Left forelimb (tissue), 1 donor: Measurements from ENCODE around the gene CASP2.
"Not testable (repeated sequence)": the region's sequence is repeated elsewhere in the genome, so short reads cannot be mapped to it uniquely, and the experiment has no call there.

ENCODE experiments used
- DNase-seq: peaks from one replicate; pipeline ENCODE4 v3.0.0-alpha.2; 2018; ENCODE audit warnings: low spot score

Gene CASP2

GRCh38 chr7:143265017-143265693 lies 23.0 kb upstream of the CASP2 start:
- no peak for DNase-seq

GRCh38 chr7:143269251-143269650 lies 18.9 kb upstream of the CASP2 start:
- DNase-seq: no peak

DNA sequence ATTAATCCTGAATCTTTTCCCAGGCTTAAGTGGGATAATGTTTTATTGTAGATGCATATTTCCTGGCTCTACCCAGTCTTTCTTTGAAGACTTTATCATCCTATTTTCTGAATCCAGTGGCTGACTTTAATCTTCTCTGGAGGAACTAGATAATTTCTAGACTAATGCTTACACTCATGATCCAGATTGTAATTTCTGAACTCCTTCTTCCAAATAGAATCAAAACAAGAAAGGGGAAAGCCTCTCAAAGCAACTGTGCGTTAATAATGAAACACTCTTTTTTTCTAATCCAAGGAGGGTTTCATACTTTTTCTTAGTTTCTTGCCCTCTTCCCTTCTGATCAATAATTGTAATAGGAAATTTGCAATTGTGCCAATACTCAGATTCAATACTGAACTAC lies 16.9 kb upstream of the CASP2 start:
- DNase-seq: no peak

DNA sequence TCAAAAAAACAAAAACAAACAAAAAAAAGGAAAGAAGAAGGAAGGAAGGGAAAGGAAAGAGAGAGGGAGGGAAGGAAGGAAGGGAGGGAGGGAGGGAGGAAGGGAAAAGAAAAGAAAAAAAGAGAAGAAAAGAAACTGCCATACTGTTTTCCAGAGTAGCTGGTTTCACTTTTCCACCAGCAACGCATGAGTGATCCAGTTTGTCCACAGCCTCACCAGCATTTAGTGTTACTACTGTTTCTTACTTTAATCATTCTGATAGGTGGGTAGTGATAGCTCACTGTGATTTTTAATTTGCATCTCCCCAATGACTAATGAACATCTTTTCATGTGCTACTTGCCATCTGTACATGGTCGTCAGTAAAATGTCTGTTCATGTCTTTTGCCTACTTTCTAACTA lies 15.3 kb upstream of the CASP2 start:
- DNase-seq: no peak

- DNase-seq: no peak
Observed at GRCh38 chr7:143279186-143280098, 8.7 kb upstream of the CASP2 start.

GRCh38 chr7:143280160-143280559 lies 8.0 kb upstream of the CASP2 start:
- DNase-seq: no peak

- no peak for DNase-seq
Observed at GRCh38 chr7:143280566-143280965, 7.6 kb upstream of the CASP2 start.

- no peak for DNase-seq
Observed at GRCh38 chr7:143281529-143281928, 6.6 kb upstream of the CASP2 start.

- no peak for DNase-seq
Observed at GRCh38 chr7:143282124-143282523, 6.0 kb upstream of the CASP2 start.

DNA sequence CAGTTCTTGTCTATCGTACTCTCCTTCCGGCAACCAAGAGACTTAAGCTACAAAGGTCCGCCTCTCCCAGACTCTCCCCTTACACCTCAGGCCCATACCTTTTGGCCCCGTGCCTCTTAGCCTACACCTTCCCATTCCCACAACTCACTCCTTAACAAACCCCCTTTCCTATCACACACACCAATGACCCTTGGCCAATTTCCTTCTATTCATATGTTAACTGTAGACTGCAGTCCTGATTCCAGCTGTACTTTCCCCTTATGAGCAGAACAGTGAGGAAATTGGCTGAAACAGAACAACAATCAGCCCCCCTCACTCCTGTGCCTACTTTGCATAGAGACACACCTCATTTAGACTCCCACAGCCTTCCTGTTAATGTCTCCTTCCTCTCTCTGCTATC lies 4.8 kb upstream of the CASP2 start:
- DNase-seq: no peak

GRCh38 chr7:143284591-143285469 lies 3.3 kb upstream of the CASP2 start, which contains the start of gene TMEM139:
TMEM139 (plus strand) TSS chr7:143284958; CDS start chr7:143285958, 1,000 bp downstream.
- no peak for DNase-seq

DNA sequence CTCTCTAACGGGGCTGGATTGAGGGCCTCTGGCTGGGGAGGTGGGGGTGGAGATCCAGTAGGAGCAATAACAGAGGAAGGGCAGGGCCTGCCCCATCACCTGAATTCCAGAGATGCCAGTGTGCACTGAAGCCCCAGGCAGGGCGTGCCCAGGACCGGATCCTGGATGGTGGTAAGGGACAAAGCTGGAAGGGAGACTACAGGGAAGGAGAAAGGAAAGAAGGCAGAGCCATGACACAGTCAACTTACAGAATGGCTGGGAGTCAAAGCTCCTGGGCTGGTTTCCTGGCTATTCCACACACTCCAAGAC lies 2.7 kb upstream of the CASP2 start:
- DNase-seq: no peak

- DNase-seq: no peak
Observed at GRCh38 chr7:143285806-143286521, 2.2 kb upstream of the CASP2 start.

DNA sequence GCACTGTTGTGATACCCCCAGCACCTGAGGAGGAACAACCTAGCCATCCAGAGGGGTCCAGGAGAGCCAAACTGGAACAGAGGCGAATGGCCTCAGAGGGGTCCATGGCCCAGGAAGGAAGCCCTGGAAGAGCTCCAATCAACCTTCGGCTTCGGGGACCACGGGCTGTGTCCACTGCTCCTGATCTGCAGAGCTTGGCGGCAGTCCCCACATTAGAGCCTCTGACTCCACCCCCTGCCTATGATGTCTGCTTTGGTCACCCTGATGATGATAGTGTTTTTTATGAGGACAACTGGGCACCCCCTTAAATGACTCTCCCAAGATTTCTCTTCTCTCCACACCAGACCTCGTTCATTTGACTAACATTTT lies 1.6 kb upstream of the CASP2 start:
- DNase-seq: no peak

DNA sequence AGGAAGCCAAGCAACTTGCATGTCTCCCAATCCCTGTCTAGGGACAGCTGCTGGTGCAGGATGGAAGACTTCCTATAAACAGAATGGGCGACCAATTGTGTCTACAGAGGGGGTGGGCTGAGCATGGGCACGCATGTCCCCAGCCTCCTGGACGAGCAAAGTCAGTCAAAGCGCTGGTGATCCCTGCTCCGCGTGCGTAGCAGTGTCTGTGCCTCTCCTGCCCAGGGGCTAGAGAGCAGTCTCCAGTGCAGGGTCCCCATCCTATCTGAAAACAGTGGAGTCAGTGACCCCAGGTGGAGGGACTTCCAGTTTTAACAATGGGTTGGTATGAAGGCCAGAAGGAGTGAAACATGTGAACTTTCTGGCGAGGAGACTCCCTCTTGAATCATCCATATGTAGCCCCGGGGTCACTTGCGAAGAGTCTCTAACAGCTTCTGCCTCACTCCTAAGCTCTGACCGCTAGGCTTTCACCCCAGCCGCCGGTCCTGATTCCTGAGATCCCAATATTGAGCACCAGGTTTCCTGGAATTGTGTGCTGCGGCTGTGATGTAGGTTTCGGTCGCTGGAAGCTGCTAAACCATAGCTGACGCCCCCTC lies 714 bp upstream of the CASP2 start:
- no peak for DNase-seq

GRCh38 chr7:143288836-143289235 lies 685 bp downstream of the CASP2 start:
- no peak for DNase-seq

DNA sequence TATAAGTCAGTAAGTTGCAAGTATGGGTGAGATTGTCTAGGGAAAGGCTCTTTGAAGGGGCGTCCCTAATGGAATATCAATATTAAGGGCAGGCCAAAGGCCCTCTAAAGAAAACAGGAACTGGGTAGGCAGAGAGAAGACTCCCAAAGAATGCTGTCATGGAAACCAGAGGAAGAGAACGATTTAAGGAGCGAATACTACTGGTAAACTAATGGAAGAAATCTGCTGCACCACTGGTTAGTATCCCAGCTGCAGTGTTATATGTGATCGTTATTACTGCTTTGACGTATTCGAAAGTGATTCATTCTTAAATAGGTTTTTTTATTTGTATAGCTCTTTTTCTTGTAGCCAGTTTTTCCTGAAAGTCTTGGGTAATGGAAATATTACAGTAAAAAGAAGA lies 1.3 kb downstream of the CASP2 start:
- DNase-seq: no peak

- not testable (repeated sequence) for DNase-seq
Observed at GRCh38 chr7:143289888-143290287, 1.7 kb downstream of the CASP2 start.

DNA sequence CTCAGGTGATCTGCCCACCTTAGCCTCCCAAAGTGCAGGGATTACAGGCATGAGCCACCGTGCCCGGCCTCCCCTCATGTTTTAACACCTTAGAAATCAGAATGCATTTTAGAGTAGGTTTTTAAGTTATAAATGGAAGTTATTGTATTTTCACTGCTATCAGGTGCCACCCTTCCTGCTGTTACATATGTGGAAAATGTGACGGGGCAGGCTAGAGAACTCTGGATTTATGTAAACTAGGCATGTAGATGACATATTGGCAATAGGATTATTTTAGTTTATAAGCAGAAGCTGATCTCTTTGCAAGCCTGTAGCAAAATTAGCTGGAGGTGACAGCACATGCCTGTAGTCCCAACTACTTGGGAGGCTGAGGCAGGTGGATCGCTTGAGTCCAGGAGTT lies 2.1 kb downstream of the CASP2 start:
- DNase-seq: no peak

GRCh38 chr7:143292876-143293275 lies 4.7 kb downstream of the CASP2 start:
- DNase-seq: no peak

- no peak for DNase-seq
Observed at GRCh38 chr7:143295870-143296269, 7.7 kb downstream of the CASP2 start.

DNA sequence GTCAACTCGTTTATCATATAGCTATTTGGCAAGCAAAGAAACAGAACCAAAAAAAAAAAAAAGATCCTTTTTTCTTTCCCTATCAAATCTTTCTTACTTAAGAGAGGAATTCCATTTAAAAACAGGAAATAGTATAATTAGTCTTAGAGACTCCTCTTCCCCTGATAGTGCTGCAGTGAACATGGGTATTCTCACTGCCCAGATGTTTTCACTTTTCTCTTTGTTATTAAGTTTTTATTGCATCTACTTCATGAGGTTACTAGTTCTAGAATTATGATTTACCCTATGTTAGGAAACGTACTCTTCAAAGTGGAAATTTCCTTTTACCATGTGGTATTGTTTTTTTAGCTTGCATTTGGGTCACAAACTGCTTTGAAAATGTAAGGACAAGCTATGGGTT lies 8.5 kb downstream of the CASP2 start:
- no peak for DNase-seq
